ENCODE measurements around the gene FAM13A. TPM values are rescaled to one million over a fixed set of nuclear protein-coding genes. Genes with fewer than 3 reads are reported as not detected.
A peak's percentile ranks its signal among the peaks of the same experiment; 100 is the strongest.

The FAM13A gene
- total RNA-seq, 2 donors from 2014 or later = 27.2 to 107 TPM

DNA sequence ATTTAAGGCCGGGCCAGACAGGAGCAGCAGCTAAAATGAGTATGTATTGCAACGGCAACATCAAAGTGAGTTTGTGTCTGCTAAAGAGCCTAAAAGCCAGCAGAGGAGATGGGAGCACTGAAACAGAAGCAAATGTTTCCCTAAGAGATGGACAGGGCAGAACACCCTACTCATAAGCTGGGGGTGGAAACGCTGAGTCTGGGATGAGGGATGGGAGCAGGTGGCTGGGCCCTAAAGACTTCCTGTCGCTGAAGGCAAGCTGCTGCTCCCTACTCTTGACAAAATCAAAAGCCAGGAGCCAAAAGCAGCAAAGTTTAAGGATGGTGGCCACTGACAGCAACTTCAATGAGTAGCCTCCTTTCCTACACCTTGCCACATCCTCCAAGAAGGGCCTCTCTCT is 318.8 kb downstream of the FAM13A start:
- Histone ChIP-seq H3K4me3 (no peak overlapping the region), H3K4me1 (replicated peaks) (peaks cover 15% of the 10 kb centered on the region), H3K9me3 (no peaks in the 10 kb centered on the region), H3K27ac (peak overlapping the region; percentile 63 to 65), H3K27me3 (replicated peaks; ENCODE audit: insufficient read depth) (no peaks in the 10 kb centered on the region), H3K36me3 (no peaks in the 10 kb centered on the region)
- WGBS = 57% methylated on average over 4 of the region's 4 CpGs
- intact Hi-C loops (cut with DNase I) = no loop called here
- TF ChIP-seq POLR2A (IDR thresholded peaks at IDR 0.05) (no peak), POLR2AphosphoS5 (IDR thresholded peaks at IDR 0.05) (no peak)
- TF ChIP-seq, protein P1, sequence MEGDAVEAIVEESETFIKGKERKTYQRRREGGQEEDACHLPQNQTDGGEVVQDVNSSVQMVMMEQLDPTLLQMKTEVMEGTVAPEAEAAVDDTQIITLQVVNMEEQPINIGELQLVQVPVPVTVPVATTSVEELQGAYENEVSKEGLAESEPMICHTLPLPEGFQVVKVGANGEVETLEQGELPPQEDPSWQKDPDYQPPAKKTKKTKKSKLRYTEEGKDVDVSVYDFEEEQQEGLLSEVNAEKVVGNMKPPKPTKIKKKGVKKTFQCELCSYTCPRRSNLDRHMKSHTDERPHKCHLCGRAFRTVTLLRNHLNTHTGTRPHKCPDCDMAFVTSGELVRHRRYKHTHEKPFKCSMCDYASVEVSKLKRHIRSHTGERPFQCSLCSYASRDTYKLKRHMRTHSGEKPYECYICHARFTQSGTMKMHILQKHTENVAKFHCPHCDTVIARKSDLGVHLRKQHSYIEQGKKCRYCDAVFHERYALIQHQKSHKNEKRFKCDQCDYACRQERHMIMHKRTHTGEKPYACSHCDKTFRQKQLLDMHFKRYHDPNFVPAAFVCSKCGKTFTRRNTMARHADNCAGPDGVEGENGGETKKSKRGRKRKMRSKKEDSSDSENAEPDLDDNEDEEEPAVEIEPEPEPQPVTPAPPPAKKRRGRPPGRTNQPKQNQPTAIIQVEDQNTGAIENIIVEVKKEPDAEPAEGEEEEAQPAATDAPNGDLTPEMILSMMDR (IDR thresholded peaks at IDR 0.05) = no peak
- no peak for DNase-seq (ENCODE audit: low spot score)

DNA sequence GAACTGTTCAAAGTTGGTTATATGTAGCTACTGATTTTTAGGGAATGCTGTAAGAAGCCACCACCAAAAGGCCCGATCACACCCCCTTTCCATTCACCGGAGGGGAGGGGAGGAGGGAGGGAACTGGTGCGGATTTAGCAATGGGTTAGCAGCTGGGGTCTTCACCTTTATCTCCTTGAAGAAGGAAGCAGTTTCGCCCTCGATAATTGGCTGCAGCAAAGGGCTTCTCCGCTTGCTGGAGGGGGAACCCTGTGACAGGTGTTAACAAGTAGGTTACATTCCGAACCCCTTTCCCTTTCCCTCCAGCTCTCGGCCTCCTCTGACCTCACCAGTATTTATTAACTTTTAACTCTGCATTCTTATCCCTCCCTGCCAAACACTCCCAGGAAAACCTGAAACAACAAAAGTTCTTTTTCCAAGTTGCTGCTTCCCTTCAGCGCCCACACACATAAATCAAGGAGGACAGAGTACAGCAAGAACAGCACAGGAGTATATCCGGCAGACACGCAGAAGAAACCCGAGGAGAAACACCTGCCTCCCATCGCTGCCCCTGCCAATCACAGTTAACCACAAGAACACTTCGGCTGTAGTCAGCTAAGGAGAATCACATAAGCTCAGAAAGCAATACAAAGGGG is 319.6 kb downstream of the FAM13A start:
- peak; percentile 77 for DNase-seq (ENCODE audit: low spot score)
- 6% methylated on average over 14 of the region's 14 CpGs for WGBS
- no peaks in the 10 kb centered on the region for H3K27me3 ChIP-seq (replicated peaks; ENCODE audit: insufficient read depth)
- H3K9me3 ChIP-seq = no peaks in the 10 kb centered on the region
- TF ChIP-seq POLR2A (IDR thresholded peaks at IDR 0.05) = no peak
- TF ChIP-seq POLR2AphosphoS5 (IDR thresholded peaks at IDR 0.05) = peak; percentile 68
- no peaks in the 10 kb centered on the region for H3K36me3 ChIP-seq
- no peak overlapping the region for H3K4me3 ChIP-seq
- peaks cover 15% of the 10 kb centered on the region for H3K4me1 ChIP-seq (replicated peaks)
- intact Hi-C loops (cut with DNase I) = no loop called here
- peak overlapping the region; percentile 63 to 65 for H3K27ac ChIP-seq

DNA sequence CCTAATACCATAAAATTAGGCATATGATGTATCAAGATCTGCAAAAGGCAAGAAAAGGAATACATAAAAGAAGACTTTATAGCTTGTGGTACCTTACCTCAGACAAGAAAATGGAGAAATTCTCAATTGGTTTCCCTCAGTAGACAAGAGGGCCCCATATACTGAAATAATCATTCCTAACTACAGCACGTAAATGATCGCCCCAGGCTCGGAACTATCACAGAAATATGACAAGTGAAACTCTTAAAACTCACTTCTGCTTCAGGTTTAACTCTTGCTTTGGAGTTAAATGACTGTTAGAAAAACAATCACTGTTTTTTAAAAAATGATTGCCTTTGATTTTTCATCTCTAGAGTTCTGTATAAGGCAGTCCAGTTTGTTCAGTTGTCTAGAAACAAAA is 320.7 kb downstream of the FAM13A start:
- Histone ChIP-seq H3K4me1 (replicated peaks) (peaks cover 15% of the 10 kb centered on the region), H3K27me3 (replicated peaks; ENCODE audit: insufficient read depth) (no peaks in the 10 kb centered on the region), H3K27ac (peak overlapping the region; percentile 63 to 65), H3K4me3 (no peak overlapping the region), H3K9me3 (no peaks in the 10 kb centered on the region), H3K36me3 (no peaks in the 10 kb centered on the region)
- TF ChIP-seq POLR2AphosphoS5 (IDR thresholded peaks at IDR 0.05) (no peak), POLR2A (IDR thresholded peaks at IDR 0.05) (no peak)
- intact Hi-C loops (cut with DNase I) = no loop called here
- no peak for DNase-seq (ENCODE audit: low spot score)
- WGBS = 59% methylated on average over 3 of the region's 3 CpGs

DNA sequence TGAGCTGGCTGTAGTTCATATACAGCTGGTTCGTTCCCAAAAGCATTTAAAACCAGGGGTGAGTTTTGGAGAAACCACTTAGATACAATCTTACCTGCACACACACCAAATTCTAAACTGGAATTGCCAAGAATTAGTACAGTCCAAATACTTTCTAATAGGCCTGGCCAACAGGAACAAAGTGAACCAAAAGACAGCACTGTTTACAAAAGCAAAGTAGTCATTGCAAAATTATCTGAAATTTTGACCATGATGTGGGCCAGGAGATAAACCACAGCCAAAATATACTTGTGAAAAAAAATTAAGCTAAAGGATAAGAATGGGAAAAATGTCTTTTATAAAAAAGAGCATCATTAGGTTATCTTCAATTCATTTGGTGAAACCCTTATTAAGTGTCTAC is 321.4 kb downstream of the FAM13A start:
- no peak overlapping the region for H3K4me3 ChIP-seq
- DNase-seq (ENCODE audit: low spot score) = no peak
- intact Hi-C loops (cut with DNase I) = no loop called here
- WGBS = 16% methylated on average over 1 of the region's 1 CpG
- peak; percentile 35 for TF ChIP-seq POLR2AphosphoS5 (IDR thresholded peaks at IDR 0.05)
- no peak for TF ChIP-seq POLR2A (IDR thresholded peaks at IDR 0.05)
- H3K27me3 ChIP-seq (replicated peaks; ENCODE audit: insufficient read depth) = no peaks in the 10 kb centered on the region
- H3K4me1 ChIP-seq (replicated peaks) = peaks cover 15% of the 10 kb centered on the region
- H3K9me3 ChIP-seq = no peaks in the 10 kb centered on the region
- no peaks in the 10 kb centered on the region for H3K36me3 ChIP-seq
- peak overlapping the region; percentile 13 to 65 for H3K27ac ChIP-seq

DNA sequence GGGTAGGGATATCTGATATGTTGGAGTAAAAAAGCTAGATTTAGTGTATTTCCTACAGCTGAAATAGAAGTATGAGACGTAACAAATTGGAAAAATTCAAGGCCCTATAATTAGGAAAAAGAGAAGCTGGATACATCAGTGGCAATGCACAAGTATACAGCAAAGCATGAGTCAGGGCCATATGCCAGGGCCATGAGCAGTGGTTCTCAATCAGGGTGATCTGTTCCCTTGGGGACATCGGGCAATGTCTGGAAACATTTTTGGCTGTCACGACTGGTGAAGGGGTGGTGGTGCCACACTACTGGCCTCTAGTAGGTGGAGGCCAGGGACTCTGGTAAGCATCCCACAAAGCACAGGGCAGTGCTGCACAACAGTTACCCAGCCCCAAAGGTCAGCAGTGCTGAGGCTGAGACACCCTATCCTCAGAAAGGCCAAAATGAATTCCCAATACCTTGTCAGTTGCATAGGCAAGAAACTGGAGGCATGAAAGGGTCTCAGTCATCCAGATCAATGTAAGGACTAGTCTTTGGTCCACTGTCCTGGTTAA is 322.5 kb downstream of the FAM13A start:
- no peak overlapping the region for H3K4me3 ChIP-seq
- intact Hi-C loops (cut with DNase I) = no loop called here
- no peaks in the 10 kb centered on the region for H3K27me3 ChIP-seq (replicated peaks; ENCODE audit: insufficient read depth)
- TF ChIP-seq POLR2A (IDR thresholded peaks at IDR 0.05) (no peak), POLR2AphosphoS5 (IDR thresholded peaks at IDR 0.05) (no peak)
- TF ChIP-seq, protein P1 (IDR thresholded peaks at IDR 0.05) = no peak
- H3K36me3 ChIP-seq = no peaks in the 10 kb centered on the region
- DNase-seq (ENCODE audit: low spot score) = no peak
- H3K9me3 ChIP-seq = no peaks in the 10 kb centered on the region
- WGBS = 94% methylated on average over 3 of the region's 3 CpGs
- H3K4me1 ChIP-seq (replicated peaks) = peaks cover 15% of the 10 kb centered on the region
- peak overlapping the region in 1 of 2 donors; percentile 2 for H3K27ac ChIP-seq

DNA sequence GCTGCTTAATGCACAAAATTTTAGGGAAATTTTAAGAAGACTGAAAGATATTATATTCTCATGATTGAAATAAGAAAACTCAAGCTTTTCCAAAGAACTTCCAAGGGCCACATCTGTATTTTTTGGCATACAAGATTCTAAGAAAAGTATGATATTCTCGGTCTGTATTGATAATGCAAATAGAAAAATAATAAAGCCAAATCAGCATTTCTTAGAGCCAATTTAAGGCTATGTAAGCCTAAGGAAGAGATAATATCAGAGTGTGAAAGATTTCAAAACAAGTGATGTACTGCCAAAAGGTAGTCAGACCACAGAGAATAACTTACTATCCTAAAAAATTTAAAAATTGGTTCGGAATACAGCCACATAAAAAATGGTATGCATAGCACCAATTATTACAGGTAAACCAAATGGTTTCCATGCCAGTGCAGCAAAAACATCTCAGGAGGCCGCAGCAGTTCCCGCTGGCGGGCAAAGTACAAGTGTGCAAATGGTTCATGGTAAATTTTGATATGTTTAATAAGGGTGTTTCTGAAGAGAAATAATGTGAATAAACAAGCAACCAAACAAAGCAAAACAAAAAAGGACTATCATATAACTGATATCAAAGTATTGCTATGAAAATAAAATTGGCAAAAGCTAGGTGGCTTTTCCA is 324.1 kb downstream of the FAM13A start:
- Histone ChIP-seq H3K4me3 (no peak overlapping the region), H3K27ac (no peak overlapping the region), H3K4me1 (replicated peaks) (peaks cover 7% of the 10 kb centered on the region), H3K27me3 (replicated peaks; ENCODE audit: insufficient read depth) (no peaks in the 10 kb centered on the region), H3K36me3 (no peaks in the 10 kb centered on the region), H3K9me3 (no peaks in the 10 kb centered on the region)
- no peak for DNase-seq (ENCODE audit: low spot score)
- WGBS = 91% methylated on average over 5 of the region's 5 CpGs
- TF ChIP-seq POLR2A (IDR thresholded peaks at IDR 0.05) = no peak
- TF ChIP-seq, protein P1 (IDR thresholded peaks at IDR 0.05) = no peak
- no peak for TF ChIP-seq POLR2AphosphoS5 (IDR thresholded peaks at IDR 0.05)
- intact Hi-C loops (cut with DNase I) = no loop called here

All from prostate gland (tissue), 2 donors.